22Rv1 (cell line): Measurements from ENCODE around the gene VSX2.

Experiments
- H3K27ac ChIP-seq: fragments of 450-650 bp; 2 replicates; pipeline ENCODE4 v1.5.1; 2017
- ZFX ChIP-seq: fragments of 450-650 bp; IDR thresholded peaks from 2 replicates; pipeline ENCODE4 v1.6.1; 2017; ENCODE audit warnings: antibody characterized with exemption, borderline replicate concordance
- TF ChIP-seq, protein P1 (sequence below): fragments of 450-650 bp; IDR thresholded peaks from 2 replicates; pipeline ENCODE4 v1.5.1; 2017; ENCODE audit warnings: mild to moderate bottlenecking

The VSX2 gene

DNA sequence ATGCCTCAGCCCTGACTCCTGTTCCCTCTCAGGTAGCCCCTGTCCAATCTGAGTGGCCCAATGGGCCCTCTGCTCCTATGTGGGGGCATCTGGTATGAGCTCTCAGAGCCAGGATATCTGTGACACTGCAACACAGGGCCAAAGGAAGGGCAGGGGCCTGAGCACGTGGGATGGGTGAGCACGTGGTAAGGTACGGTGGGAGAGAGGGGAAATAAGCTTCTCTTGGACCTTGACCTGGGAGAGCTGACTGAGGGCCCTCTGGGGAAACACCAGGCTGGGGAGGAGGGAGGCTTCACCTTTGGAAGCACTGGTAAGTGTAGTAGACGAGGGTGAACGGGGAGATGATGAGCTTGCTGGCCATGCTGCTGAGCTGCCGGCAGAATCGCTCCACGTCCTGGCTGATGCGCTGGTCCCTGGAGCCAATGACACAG lies 56.8 kb downstream of the VSX2 start:
- TF ChIP-seq ZFX: no peak
- TF ChIP-seq, protein P1, sequence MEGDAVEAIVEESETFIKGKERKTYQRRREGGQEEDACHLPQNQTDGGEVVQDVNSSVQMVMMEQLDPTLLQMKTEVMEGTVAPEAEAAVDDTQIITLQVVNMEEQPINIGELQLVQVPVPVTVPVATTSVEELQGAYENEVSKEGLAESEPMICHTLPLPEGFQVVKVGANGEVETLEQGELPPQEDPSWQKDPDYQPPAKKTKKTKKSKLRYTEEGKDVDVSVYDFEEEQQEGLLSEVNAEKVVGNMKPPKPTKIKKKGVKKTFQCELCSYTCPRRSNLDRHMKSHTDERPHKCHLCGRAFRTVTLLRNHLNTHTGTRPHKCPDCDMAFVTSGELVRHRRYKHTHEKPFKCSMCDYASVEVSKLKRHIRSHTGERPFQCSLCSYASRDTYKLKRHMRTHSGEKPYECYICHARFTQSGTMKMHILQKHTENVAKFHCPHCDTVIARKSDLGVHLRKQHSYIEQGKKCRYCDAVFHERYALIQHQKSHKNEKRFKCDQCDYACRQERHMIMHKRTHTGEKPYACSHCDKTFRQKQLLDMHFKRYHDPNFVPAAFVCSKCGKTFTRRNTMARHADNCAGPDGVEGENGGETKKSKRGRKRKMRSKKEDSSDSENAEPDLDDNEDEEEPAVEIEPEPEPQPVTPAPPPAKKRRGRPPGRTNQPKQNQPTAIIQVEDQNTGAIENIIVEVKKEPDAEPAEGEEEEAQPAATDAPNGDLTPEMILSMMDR: no peak

DNA sequence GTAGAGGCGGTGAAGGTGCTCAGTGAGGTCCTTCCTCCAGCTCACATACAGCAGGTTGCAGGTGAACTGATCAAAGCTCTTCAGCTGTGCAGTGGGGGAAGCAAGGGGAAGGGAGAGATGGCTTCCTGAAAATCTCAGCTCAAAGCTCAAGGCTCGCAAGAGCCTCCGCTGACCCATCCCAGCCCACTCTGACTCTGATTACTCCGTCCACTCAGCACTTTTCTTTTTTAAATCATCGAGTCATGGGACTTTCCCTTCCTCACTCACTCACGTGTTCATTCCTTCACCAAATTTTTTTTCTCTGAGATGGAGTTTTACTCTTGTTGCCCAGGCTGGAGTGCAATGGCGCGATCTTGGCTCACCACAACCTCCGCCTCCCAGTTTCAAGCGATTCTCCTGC lies 58.7 kb downstream of the VSX2 start:
- no peak overlapping the region for H3K27ac ChIP-seq
- TF ChIP-seq, protein P1: no peak
- TF ChIP-seq ZFX: no peak

More for the DNA sequence above, 56.8 kb downstream of the VSX2 start:
- no peak overlapping the region for H3K27ac ChIP-seq

GRCh38 chr14:74299061-74299545 lies 59.9 kb downstream of the VSX2 start:
- no peak overlapping the region for H3K27ac ChIP-seq
- TF ChIP-seq, protein P1: no peak
- TF ChIP-seq ZFX: no peak

DNA sequence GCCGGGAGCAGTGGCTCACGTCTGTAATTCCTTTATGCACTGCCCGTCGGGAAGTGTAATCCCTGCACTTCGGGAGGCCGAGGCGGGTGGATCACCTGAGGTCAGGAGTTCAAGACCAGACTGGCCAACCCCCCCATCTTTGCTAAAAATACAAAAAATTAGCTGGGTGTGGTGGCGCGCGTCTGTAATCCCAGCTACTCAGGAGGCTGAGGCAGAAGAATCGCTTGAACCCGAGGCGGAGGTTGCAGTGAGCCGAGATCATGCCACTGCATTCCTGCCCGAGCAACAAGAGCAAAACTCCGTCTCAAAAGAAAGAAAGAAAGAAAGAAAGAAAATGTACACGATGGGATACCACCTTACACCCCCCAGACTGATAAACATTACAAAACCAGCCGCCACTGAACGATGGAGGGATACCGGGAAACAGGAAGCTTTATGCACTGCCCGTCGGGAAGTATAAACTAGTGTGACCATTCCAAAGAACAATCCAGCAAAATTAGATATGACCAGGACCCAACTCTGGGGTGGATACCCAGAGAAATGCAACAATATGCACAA lies 62.4 kb downstream of the VSX2 start:
- no peak for TF ChIP-seq ZFX
- TF ChIP-seq, protein P1: no peak
- H3K27ac ChIP-seq: no peak overlapping the region

DNA sequence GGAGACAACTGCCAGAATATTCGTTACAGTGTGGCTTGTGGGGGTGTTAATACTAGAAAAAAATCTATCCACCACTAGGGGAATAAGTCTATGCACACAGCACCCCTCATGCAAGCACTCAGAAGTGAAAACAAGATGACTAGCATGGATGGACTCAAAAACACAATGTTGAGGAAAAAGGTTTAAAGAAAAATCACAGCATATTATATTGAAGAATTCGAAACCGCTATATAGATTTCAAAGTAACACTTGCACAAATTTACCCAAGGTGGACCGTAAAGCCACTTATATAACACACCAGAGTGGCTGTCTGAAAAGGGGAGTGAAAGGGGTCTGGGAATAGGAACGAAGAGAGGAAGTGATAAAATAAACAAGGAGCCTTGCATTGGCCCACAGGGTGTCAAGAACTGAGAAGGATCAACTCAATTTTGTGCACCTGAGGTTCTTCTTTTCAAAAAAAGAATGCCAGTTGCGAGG lies 62.9 kb downstream of the VSX2 start:
- no peak for TF ChIP-seq ZFX
- peak overlapping the region; percentile 56 for H3K27ac ChIP-seq

GRCh38 chr14:74302634-74303569 lies 63.7 kb downstream of the VSX2 start, which contains the start of gene ABCD4:
TSS of gene ABCD4 (minus strand) at chr14:74302934. CDS start at chr14:74302912, 22 bp downstream.
- TF ChIP-seq ZFX: no peak
- TF ChIP-seq, protein P1: peak; percentile 87
- H3K27ac ChIP-seq: peak within 1 kb of the TSS; percentile 56

DNA sequence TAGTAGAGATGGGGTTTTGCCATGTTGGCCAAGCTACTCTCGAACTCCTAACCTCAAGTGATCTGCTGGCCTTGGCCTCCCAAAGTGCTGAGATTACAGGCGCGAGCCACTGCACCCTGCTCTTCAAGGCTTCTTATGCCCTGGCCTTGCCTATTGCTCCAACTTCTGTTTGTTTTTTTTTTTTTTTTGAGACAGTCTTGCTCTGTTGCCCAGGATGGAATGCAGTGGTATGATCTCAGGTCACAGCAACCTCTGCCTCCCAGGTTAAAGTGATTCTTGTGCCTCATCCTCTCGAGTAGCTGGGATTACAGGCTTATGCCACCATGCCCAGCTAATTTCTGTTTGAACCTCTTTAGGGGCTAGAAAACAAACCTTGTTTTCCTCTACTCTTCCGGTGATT lies 69.4 kb downstream of the VSX2 start:
- TF ChIP-seq, protein P1: no peak
- TF ChIP-seq ZFX: no peak
- no peak overlapping the region for H3K27ac ChIP-seq
